C1 segment of cervical spinal cord (tissue), 14 donors: ENCODE results near the gene NLRP8.
"Not testable (repeated sequence)": the region's sequence is repeated elsewhere in the genome, so short reads cannot be mapped to it uniquely, and the experiment has no call there.

Experiments
- DNase-seq, 14 donors: peaks; one replicate each; lab custom pipeline; 2025; lab: John Stamatoyannopoulos, UW

The NLRP8 gene

GRCh38 chr19:55973982-55974381 lies 26.4 kb downstream of the NLRP8 start:
- DNase-seq, result no peak

DNA sequence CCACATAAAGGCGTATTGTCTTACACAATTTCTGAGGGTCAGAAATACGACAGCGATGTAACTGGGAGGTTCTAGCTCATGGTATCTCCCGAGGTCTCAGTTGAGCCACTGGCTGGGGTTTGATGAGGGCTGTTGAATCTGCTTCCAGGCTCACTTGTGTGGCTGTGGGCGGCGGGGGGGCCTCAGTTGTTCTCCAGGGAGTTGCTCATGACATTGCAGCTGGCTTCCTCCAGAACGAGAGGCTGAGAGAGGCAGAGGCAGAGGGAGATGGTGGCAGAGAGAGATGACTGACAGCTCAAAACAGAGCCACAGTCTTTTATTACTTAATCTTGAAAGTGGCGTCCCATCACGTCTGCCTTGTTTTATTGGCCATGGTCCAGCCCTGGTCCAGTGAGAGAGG lies 32.8 kb downstream of the NLRP8 start:
- no peak for DNase-seq

DNA sequence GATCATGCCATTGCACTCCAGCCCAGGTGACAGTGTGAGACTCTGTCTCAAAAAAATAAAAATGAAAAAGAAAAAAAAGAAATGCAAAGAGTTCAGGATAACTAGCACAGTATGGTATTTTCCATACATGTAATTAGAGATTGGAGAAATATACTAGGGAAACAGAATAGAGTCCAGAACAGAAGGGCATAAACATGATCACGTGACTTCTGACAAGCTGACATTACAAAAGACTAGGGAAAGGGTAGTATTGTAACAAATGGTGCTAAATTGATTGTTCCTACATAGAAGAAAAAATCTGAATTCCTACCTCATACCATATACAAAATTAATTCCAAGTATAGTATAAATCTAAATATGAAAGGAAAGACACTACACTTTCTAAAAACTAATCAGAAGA lies 37.6 kb downstream of the NLRP8 start:
- no peak for DNase-seq

DNA sequence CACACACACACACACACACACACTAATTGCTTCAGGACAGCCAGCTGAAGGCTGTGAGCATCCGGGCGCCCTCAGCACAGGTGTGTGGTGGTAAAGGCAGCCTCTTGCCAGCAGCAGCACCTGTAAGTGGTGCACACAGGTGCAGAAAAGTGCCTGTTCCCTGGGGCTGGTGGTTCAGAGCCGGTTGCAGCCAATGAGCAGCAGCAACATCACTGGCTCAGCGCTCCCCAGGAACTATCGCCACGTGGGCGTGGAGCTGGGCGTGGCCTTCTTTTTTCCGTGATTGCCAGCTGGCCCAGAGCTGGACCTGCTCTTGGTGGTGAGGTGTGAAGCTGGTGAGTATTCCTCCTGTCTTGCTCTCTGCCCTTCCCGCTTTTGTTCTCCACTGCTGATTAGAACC lies 38.9 kb downstream of the NLRP8 start, which contains the start of gene NLRP5:
NLRP5 (plus strand) TSS at position 289 of the 400 bp plus-strand sequence.
- DNase-seq, result no peak

- no peak for DNase-seq
Measured at GRCh38 chr19:55990831-55991230, 43.2 kb downstream of the NLRP8 start.

GRCh38 chr19:55993492-55993891 lies 45.9 kb downstream of the NLRP8 start:
- no peak for DNase-seq

- DNase-seq, result no peak
Measured at GRCh38 chr19:56014765-56015164, 67.1 kb downstream of the NLRP8 start.

DNA sequence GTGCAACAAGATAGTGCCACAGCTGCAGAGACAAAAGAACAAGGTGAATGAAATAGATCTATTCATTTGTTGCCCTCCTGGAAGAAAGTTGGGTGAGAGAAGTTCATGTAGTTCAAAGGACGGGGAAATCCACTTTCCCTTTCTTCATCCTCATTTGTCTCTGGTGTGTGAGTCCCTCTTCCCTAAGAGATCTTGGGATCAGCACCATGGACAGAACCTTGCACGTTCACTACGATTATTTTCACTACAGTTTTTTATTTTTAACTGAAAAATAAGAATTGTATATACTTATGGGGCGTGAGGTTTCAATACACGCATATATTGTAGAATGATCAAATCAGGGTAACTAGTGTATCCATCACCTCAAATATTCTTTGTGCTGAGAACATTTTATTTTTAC lies 68.1 kb downstream of the NLRP8 start:
- no peak for DNase-seq

DNA sequence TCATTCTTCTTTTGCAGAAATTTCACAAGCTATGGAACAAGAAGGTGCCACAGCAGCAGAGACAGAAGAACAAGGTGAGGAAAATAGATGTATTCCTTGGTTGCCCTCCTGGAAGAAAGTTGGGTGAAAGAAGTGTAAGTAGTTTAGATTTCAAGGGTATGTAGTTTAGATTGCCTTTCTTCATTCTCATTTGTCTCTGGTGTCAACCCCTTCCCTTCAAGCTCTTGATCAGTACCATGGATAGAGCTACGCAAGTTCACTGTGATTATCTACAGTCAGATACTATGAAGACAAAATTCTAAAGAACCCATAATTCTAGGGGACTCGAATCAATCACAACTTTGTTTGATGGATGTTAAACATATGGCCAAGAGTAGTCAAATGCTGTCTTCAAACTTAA lies 71.7 kb downstream of the NLRP8 start:
- not testable (repeated sequence) for DNase-seq

DNA sequence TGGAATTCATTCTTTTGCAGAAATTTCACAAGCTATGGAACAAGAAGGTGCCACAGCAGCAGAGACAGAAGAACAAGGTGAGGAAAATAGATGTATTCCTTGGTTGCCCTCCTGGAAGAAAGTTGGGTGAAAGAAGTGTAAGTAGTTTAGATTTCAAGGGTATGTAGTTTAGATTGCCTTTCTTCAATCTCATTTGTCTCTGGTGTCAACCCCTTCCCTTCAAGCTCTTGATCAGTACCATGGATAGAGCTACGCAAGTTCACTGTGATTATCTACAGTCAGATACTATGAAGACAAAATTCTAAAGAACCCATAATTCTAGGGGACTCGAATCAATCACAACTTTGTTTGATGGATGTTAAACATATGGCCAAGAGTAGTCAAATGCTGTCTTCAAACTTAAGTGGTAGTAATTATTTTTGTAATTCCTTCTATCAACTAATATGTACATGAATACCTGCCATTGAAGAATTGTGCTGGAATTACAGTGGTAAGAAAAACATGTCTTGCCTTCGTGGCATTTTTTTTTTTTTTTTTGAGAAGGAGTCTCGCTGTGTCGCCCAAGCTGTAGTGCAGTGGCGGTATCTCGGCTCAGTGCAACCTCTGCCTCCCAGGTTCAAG lies 72.8 kb downstream of the NLRP8 start:
- not testable (repeated sequence) for DNase-seq

- DNase-seq, result no peak
Measured at GRCh38 chr19:56026769-56027168, 79.1 kb downstream of the NLRP8 start.
